Measurements from ENCODE around the gene SAMD4A. TPM values are rescaled to one million over a fixed set of nuclear protein-coding genes. Genes with fewer than 3 reads are reported as not detected.

SAMD4A gene
- polyA plus RNA-seq, 3 donors = 3.2 to 8.6 (median 4.2) TPM

- H3K36me3 ChIP-seq (replicated peaks in 1 of 2; ENCODE audit: control insufficient read depth in 1 of 2, insufficient read depth in 2 of 2, low read length in 2 of 2) = peaks cover 20 to 38% of the 10 kb centered on the region in 2 donors
- no peaks in the 10 kb centered on the region for H4K20me1 ChIP-seq (ENCODE audit: insufficient read depth, low read length)
- WGBS (ENCODE audit: insufficient coverage) = no CpG with 5 or more reads among the region's 2 CpGs
- no peaks in the 10 kb centered on the region for H3K4me1 ChIP-seq (ENCODE audit: control insufficient read depth in 1 of 2, insufficient read depth in 2 of 2, low read length in 2 of 2)
- H3K36me3 Mint-ChIP-seq = peaks cover 29 to 43% of the 10 kb centered on the region in 2 donors
- H3K27ac Mint-ChIP-seq = no peak overlapping the region
- no peak overlapping the region for H3K4me2 ChIP-seq (replicated peaks; ENCODE audit: extremely low read depth, low read length, poor library complexity, severe bottlenecking)
- no peaks in the 10 kb centered on the region for H3K9me3 Mint-ChIP-seq
- no peak overlapping the region for H3K27ac ChIP-seq (ENCODE audit: low read depth in 1 of 2, low read length in 2 of 2)
- no peaks in the 10 kb centered on the region for H3K79me2 ChIP-seq (ENCODE audit: insufficient read depth, low read length)
- H3K4me1 Mint-ChIP-seq = no peaks in the 10 kb centered on the region
- no peaks in the 10 kb centered on the region for H3K27me3 ChIP-seq (ENCODE audit: control insufficient read depth in 2 of 2, insufficient read depth in 2 of 2, low read length in 2 of 2)
- H3K4me3 Mint-ChIP-seq = no peak overlapping the region
- H3K27me3 Mint-ChIP-seq (ENCODE audit: low read depth in 3 of 3) = no peaks in the 10 kb centered on the region
- H3K9me3 ChIP-seq (replicated peaks in 1 of 2; ENCODE audit: control insufficient read depth in 1 of 2, insufficient read depth in 1 of 2, low read length in 2 of 2) = no peaks in the 10 kb centered on the region
- DNase-seq = no peak
- intact Hi-C loops (cut with micrococcal nuclease) = no loop called here
- no peak for TF ChIP-seq CTCF (IDR thresholded peaks at IDR 0.05)
- no peak overlapping the region for H2AFZ ChIP-seq (ENCODE audit: insufficient read depth, low read depth, low read length, poor library complexity, severe bottlenecking)
- no peak overlapping the region for H3K4me3 ChIP-seq (replicated peaks in 1 of 3; ENCODE audit: low read depth in 2 of 3, low read length in 3 of 3)
- H3K9ac ChIP-seq (ENCODE audit: insufficient read depth, low read length, poor library complexity, severe bottlenecking) = no peak overlapping the region
Measured at GRCh38 chr14:54537651-54538050, 29.3 kb upstream of the SAMD4A start.

- DNase-seq = no peak
- Histone ChIP-seq H3K27ac (ENCODE audit: low read depth in 1 of 2, low read length in 2 of 2) (no peak overlapping the region), H3K4me2 (replicated peaks; ENCODE audit: extremely low read depth, low read length, poor library complexity, severe bottlenecking) (no peak overlapping the region), H3K27me3 (ENCODE audit: control insufficient read depth in 2 of 2, insufficient read depth in 2 of 2, low read length in 2 of 2) (no peaks in the 10 kb centered on the region), H3K79me2 (ENCODE audit: insufficient read depth, low read length) (no peaks in the 10 kb centered on the region), H3K9me3 (replicated peaks in 1 of 2; ENCODE audit: control insufficient read depth in 1 of 2, insufficient read depth in 1 of 2, low read length in 2 of 2) (no peaks in the 10 kb centered on the region), H3K9ac (ENCODE audit: insufficient read depth, low read length, poor library complexity, severe bottlenecking) (no peak overlapping the region), H4K20me1 (ENCODE audit: insufficient read depth, low read length) (no peaks in the 10 kb centered on the region), H3K4me1 (ENCODE audit: control insufficient read depth in 1 of 2, insufficient read depth in 2 of 2, low read length in 2 of 2) (no peaks in the 10 kb centered on the region), H3K36me3 (replicated peaks in 1 of 2; ENCODE audit: control insufficient read depth in 1 of 2, insufficient read depth in 2 of 2, low read length in 2 of 2) (peaks cover 20 to 38% of the 10 kb centered on the region in 2 donors), H2AFZ (ENCODE audit: insufficient read depth, low read depth, low read length, poor library complexity, severe bottlenecking) (no peak overlapping the region), H3K4me3 (replicated peaks in 1 of 3; ENCODE audit: low read depth in 2 of 3, low read length in 3 of 3) (no peak overlapping the region)
- Mint-ChIP-seq H3K9me3 (no peaks in the 10 kb centered on the region), H3K27ac (no peak overlapping the region), H3K4me1 (no peaks in the 10 kb centered on the region), H3K36me3 (peaks cover 29 to 40% of the 10 kb centered on the region in 2 donors), H3K27me3 (ENCODE audit: low read depth in 3 of 3) (no peaks in the 10 kb centered on the region), H3K4me3 (no peak overlapping the region)
- no peak for TF ChIP-seq CTCF (IDR thresholded peaks at IDR 0.05)
- WGBS (ENCODE audit: insufficient coverage) = 100% methylated on average over 1 of the region's 3 CpGs
- intact Hi-C loops (cut with micrococcal nuclease) = no loop called here
Measured at GRCh38 chr14:54538055-54538454, 28.9 kb upstream of the SAMD4A start.
